K562 (cell line): ENCODE data around the gene INPPL1. TPM values are rescaled to one million over a fixed set of nuclear protein-coding genes. Genes with fewer than 3 reads are reported as not detected.
A peak's percentile ranks its signal among the peaks of the same experiment; 100 is the strongest.

Experiments used
- ATAC-seq: fragments of 200-7000 bp; cut with Tn5 transposase; 3 replicates; pipeline ENCODE4 v1.9.1; 2020; ENCODE audit warnings: moderate library complexity
- BruUV-seq: library from RNA; stranded (reverse); fragments of 400-500 nt; replicated peaks from 2 replicates; lab custom pipeline; 2021; lab: Mats Ljungman, UMichigan
- CTCF ChIA-PET: fragments of 300-600 bp; formaldehyde crosslinking; extraction: SDS; loops from one replicate; lab custom pipeline; 2021; ENCODE audit warnings: low intra/inter-chr PET ratio; lab: Yijun Ruan, JAX
- POLR2A ChIA-PET: fragments of 300-600, 350-650 bp; sonication (Branson Sonifier 250); formaldehyde crosslinking; extraction: SDS; loops from one replicate; lab custom pipeline; 2021; ENCODE audit warnings: antibody characterized with exemption, inconsistent platforms; lab: Yijun Ruan, JAX
- DNase-seq, 4 experiments: peaks; one replicate each; pipeline versions ENCODE4 v3.0.0 to v3.0.0-alpha.2; 2011 to 2018; ENCODE audit warnings: low spot score in 3 of 4, mixed read lengths in 3 of 4; ENCODE audit errors: extremely low read depth in 1 of 4
- FAIRE-seq: peaks from 2 replicates; lab custom pipeline; 2011; peaks lifted over from hg19 to GRCh38; lab: Jason Lieb, UNC
- H2AFZ ChIP-seq: 2 replicates; pipeline ENCODE4 v1.6.0; 2011; ENCODE audit warnings: low read depth, low read length, control low read depth, inconsistent platforms
- H3K27ac ChIP-seq: fragments of 200-600 bp; 3 replicates; pipeline ENCODE4 v1.8.0; 2011; ENCODE audit warnings: low read depth, mild to moderate bottlenecking, control low read depth, inconsistent platforms, low read length, moderate library complexity, mixed read lengths; ENCODE audit errors: extremely low read depth
- H3K27me3 ChIP-seq, 2 experiments: fragments of 300-600 bp in 1 of 2; 2 replicates in 1 of 2; 3 replicates in 1 of 2; pipeline versions ENCODE4 v1.6.0 to v1.8.0; 2011; ENCODE audit warnings: inconsistent platforms in 2 of 2, low read length in 2 of 2, mild to moderate bottlenecking in 1 of 2, mixed read lengths in 1 of 2, moderate library complexity in 1 of 2; ENCODE audit not compliant: control insufficient read depth in 2 of 2, insufficient read depth in 2 of 2
- H3K36me3 ChIP-seq: fragments of 300-600 bp; 3 replicates; pipeline ENCODE4 v1.8.0; 2011; ENCODE audit warnings: mild to moderate bottlenecking, low read length, inconsistent platforms; ENCODE audit not compliant: control insufficient read depth, insufficient read depth
- H3K4me1 ChIP-seq, 2 experiments: fragments of 200-600 bp in 1 of 2; replicated peaks in 1 of 2; 2 replicates in 1 of 2; 3 replicates in 1 of 2; pipeline versions ENCODE4 v1.5.1 to v1.8.0; 2011; ENCODE audit warnings: inconsistent platforms in 2 of 2, low read length in 2 of 2, mild to moderate bottlenecking in 1 of 2, mixed read lengths in 1 of 2, moderate library complexity in 1 of 2; ENCODE audit not compliant: control insufficient read depth in 2 of 2, insufficient read depth in 2 of 2
- H3K4me2 ChIP-seq: 2 replicates; pipeline ENCODE4 v1.6.1; 2011; ENCODE audit warnings: low read length, control low read depth, inconsistent platforms, mixed read lengths; ENCODE audit not compliant: insufficient read depth
- H3K4me3 ChIP-seq: fragments of 200-600 bp; sonication (generic), shearing (Covaris generic); 2 replicates; pipeline ENCODE4 v1.5.1; 2016; ENCODE audit warnings: control low read depth, inconsistent platforms
- H3K79me2 ChIP-seq: fragments of 200-600 bp; 3 replicates; pipeline ENCODE4 v1.8.0; 2011; ENCODE audit warnings: low read length, inconsistent platforms; ENCODE audit not compliant: control insufficient read depth, insufficient read depth
- H3K9ac ChIP-seq, 2 experiments: 2 replicates each; pipeline versions ENCODE4 v1.6.0 to v1.6.1; 2011; ENCODE audit warnings: low read depth in 2 of 2, low read length in 2 of 2, control low read depth in 1 of 2, inconsistent platforms in 1 of 2, mild to moderate bottlenecking in 1 of 2, mixed read lengths in 1 of 2; ENCODE audit not compliant: insufficient read depth in 1 of 2
- H3K9me1 ChIP-seq: one replicate; pipeline ENCODE4 v1.6.0; 2011; ENCODE audit warnings: inconsistent platforms, mild to moderate bottlenecking, low read length, moderate library complexity; ENCODE audit not compliant: control insufficient read depth, insufficient read depth
- H3K9me3 ChIP-seq: replicated peaks from 2 replicates; pipeline ENCODE4 v1.5.1; 2011; ENCODE audit warnings: low read depth, low read length, inconsistent platforms; ENCODE audit not compliant: control insufficient read depth, insufficient read depth
- H4K20me1 ChIP-seq: replicated peaks from 2 replicates; pipeline ENCODE4 v1.6.1; 2011; ENCODE audit warnings: low read length, inconsistent platforms, mixed read lengths; ENCODE audit not compliant: control insufficient read depth, insufficient read depth
- HMG20B ChIP-seq: fragments of 250-450 bp; sonication (Bioruptor Pico); IDR thresholded peaks from 2 replicates; pipeline ENCODE4 v1.5.0; 2021; ENCODE audit warnings: mild to moderate bottlenecking
- WGBS: fragments of 100-300 bp; shearing (Covaris generic); methylation state at CpG from one replicate; pipeline ENCODE4 v1.1.6; 2016; ENCODE audit warnings: low coverage, mixed read lengths; ENCODE audit not compliant: insufficient coverage; ENCODE audit errors: missing lambda C conversion rate; 5-methylcytosine and 5-hydroxymethylcytosine counted together
- in situ Hi-C: fragments of 300-500 bp; cut with MboI; formaldehyde crosslinking; loops from 4 replicates; pipeline ENCODE4 v1.15.0; 2018; ENCODE audit warnings: inconsistent platforms, mixed read lengths
- intact Hi-C: fragments of 100-400 bp; cut with micrococcal nuclease; formaldehyde crosslinking; loops from 2 replicates; pipeline ENCODE4 v1.14.2; 2022
- polyA plus RNA-seq, 8 experiments: library from polyadenylated mRNA; depleted of rRNA in 4 of 8; stranded (reverse) in 5 of 8; unstranded in 3 of 8; fragments of >200 nt; fragmentation: Nextera tagmentation in 2 of 8; fragmentation: Illumina TruSeq in 1 of 8; extraction: Ambion mirVana in 2 of 8; extraction: Trizol in 1 of 8; gene quantifications; 2 replicates each; pipeline versions ENCODE4 v1.2.1 to v1.2.3, GENCODE V29; 2011 to 2014; ENCODE audit warnings: inconsistent platforms in 1 of 8, missing spikeins in 1 of 8
- total RNA-seq, 7 experiments: library from RNA; depleted of rRNA in 6 of 7; stranded (reverse); fragments of >200 nt in 6 of 7; fragmentation: Illumina TruSeq in 2 of 7; extraction: Trizol in 2 of 7; gene quantifications; 2 replicates each; pipeline versions ENCODE4 v1.2.1 to v1.2.3, GENCODE V29; 2011 to 2021; ENCODE audit warnings: low replicate concordance in 1 of 7
- TF ChIP-seq, protein P1 (sequence below): sonication (generic); formaldehyde crosslinking; IDR thresholded peaks from 2 replicates; pipeline ENCODE4 v1.8.1; 2023; ENCODE audit warnings: mild to moderate bottlenecking, missing genetic modification reagents
- TF ChIP-seq, protein P2 (sequence below): fragments of 250-450 bp; sonication (Bioruptor Pico); IDR thresholded peaks from 2 replicates; pipeline ENCODE4 v1.9.0; 2021; ENCODE audit warnings: mild to moderate bottlenecking

Gene INPPL1
- total and polyA plus RNA-seq, 9 of the 15 experiments (the other 6 are each of a cell fraction or from before 2014, with no cell fraction given) = 0.55 to 137 (median 61.6) TPM

DNA sequence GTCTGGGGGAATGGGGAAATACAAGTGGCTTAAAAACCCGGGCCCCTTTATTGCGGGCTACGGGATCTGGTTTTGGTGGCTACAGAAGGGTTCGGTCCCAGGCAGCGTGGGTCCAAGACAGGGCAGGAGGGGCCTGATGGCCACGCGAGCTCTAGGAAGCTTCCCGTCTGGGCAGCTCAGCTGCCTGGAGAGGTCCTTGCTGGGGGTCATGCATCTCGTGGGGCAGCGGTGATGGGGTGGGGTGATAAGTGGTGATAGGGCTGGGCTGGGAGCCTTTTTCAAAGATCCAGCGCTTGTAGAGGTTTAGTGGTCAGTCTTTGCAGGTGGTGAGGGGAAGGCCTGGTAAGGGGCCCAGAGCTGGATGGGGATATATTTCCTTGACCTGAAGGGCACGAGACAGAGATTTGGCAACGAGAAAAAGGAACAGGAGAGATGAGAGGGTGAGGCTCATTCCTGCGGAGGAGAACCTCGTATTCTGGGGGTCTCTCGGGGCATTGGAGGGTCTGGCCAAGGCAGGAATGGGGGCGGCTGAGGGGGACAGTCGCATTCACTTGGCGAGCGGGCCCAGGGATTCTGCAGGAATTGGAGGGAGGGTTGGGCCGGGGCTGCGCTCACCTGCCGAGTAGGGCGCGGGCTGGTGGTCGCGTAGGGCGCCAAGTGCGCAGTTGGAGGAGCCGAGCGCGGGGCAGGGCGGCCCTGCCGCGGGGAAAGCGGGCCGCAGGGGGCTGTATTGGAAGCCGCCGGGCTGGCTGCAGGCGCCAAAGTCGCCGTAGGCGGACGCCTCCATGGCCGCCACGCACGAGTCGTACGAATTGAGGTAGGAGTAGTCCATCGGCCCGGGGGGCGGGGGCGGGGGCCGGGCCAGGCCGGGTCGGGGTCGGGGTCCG lies 18.8 kb downstream of the INPPL1 start:
- no peak for TF ChIP-seq HMG20B (CRISPR knock-in tag)
- TF ChIP-seq, protein P1, sequence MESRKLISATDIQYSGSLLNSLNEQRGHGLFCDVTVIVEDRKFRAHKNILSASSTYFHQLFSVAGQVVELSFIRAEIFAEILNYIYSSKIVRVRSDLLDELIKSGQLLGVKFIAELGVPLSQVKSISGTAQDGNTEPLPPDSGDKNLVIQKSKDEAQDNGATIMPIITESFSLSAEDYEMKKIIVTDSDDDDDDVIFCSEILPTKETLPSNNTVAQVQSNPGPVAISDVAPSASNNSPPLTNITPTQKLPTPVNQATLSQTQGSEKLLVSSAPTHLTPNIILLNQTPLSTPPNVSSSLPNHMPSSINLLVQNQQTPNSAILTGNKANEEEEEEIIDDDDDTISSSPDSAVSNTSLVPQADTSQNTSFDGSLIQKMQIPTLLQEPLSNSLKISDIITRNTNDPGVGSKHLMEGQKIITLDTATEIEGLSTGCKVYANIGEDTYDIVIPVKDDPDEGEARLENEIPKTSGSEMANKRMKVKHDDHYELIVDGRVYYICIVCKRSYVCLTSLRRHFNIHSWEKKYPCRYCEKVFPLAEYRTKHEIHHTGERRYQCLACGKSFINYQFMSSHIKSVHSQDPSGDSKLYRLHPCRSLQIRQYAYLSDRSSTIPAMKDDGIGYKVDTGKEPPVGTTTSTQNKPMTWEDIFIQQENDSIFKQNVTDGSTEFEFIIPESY (CRISPR knock-in tag) = peak; percentile 64; the same call in 1 of the 2 replicates
- TF ChIP-seq, protein P2, sequence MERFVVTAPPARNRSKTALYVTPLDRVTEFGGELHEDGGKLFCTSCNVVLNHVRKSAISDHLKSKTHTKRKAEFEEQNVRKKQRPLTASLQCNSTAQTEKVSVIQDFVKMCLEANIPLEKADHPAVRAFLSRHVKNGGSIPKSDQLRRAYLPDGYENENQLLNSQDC (CRISPR knock-in tag) = no peak
- FAIRE-seq (no peak), ATAC-seq (no peak)

More for the DNA sequence above, 18.8 kb downstream of the INPPL1 start:
- H3K36me3 ChIP-seq = peaks cover 3% of the 10 kb centered on the region; the same call in 1 of the 3 replicates
- H3K27me3 ChIP-seq = peaks cover 25 to 34% of the 10 kb centered on the region in 2 experiments
- no peak overlapping the region for H3K4me3 ChIP-seq
- CTCF ChIA-PET = interaction anchor here (0.7 kb wide), 1 partner anchor 19 kb away, joined by 3 read pairs; no protein-coding TSS in a partner anchor
- no peaks in the 10 kb centered on the region for H3K9me3 ChIP-seq
- no peak overlapping the region for H3K27ac ChIP-seq
- no peak overlapping the region for H2AFZ ChIP-seq
- H3K9me1 ChIP-seq = no peaks in the 10 kb centered on the region
- no peak for DNase-seq
- 74% methylated on average over 21 of the region's 58 CpGs for WGBS
- BruUV-seq = no TSS peak
- no peak overlapping the region for H3K4me2 ChIP-seq
- peaks cover 0 to 26% of the 10 kb centered on the region in 2 experiments; a peak in 2 of 5 replicates for H3K4me1 ChIP-seq
- intact Hi-C loops = no loop called here
- no peaks in the 10 kb centered on the region for H3K79me2 ChIP-seq
- H4K20me1 ChIP-seq = no peaks in the 10 kb centered on the region
- POLR2A ChIA-PET = interaction anchor here (0.6 kb wide), 1 partner anchor 176 kb away, joined by 4 read pairs; no protein-coding TSS in a partner anchor
- in situ Hi-C loops = no loop called here
- H3K9ac ChIP-seq = no peak overlapping the region
